GM18520 (cell line): ENCODE data around the gene NHSL2.
A peak's percentile ranks its signal among the peaks of the same experiment; 100 is the strongest.

Experiments used
- ATAC-seq: cut with Tn5 transposase; IDR thresholded peaks from one replicate; pipeline ENCODE4 v1.9.1; 2021; ENCODE audit not compliant: unreplicated experiment

The NHSL2 gene

DNA sequence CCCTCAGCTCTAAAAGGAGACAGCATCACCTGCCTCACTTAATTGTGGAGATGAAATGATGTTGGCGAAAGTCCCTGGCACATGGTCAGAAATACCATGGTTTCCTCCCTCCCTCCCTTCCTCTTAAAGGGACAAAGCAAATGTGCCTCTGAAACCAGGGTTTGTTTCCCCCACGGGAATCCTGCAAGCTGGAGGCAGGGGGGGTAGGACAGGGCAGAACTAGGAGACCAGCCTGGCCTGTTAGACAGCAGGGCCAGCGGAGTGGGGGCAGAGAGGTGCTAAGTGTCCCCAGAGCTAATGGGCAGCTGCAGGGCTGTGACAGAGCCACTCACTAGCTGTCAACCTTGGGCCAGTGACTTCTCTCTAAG, 215.4 kb downstream of the NHSL2 start:
- no peak for ATAC-seq

DNA sequence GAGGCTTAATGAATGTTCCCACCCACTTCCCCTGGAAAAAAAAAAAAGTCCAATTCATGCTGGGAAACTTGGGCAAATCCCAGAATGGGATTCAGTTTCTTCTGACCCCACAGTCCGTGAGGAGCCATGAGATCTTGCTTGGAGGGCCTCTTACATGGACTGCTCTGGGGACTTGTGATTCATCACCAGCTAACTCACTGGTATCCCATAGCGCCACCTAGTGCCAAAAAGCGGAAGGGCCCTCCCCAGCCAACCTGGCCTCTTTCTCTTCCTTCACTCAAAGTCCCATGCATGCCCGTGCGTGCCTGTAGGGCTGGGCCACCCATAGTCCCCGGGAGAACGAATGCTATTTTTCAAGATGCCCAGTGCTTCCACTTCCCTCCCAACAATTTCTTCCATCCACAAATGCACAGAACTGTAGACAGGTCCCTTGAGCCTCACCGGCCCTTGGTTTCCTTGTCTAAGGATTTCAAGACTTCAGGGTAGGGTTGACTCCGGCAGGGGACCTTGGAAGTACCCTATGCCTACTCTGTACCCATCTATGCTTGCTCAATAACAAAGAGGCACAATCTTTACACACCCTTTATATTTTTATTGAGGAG, 216.0 kb downstream of the NHSL2 start:
- peak; percentile 63 for ATAC-seq

DNA sequence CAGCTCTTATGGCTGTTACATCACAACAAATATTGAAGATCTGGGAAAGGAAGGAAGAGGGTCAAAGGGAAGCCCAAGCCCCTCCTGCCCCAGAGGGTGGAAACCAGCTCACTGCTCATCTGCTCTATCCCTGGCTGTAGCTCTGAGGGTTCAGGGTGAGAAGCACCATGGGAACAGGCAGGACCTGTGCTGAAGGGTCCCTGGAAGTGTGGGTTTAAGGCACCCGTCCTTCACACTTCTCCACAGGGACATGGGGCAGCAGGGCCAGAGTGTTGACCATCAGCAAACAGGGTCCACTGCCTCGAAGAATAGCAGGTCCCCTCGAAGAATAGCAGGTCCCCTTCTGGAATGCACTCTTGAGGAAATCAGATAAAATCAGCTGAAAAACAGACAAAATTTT, 216.7 kb downstream of the NHSL2 start:
- no peak for ATAC-seq

DNA sequence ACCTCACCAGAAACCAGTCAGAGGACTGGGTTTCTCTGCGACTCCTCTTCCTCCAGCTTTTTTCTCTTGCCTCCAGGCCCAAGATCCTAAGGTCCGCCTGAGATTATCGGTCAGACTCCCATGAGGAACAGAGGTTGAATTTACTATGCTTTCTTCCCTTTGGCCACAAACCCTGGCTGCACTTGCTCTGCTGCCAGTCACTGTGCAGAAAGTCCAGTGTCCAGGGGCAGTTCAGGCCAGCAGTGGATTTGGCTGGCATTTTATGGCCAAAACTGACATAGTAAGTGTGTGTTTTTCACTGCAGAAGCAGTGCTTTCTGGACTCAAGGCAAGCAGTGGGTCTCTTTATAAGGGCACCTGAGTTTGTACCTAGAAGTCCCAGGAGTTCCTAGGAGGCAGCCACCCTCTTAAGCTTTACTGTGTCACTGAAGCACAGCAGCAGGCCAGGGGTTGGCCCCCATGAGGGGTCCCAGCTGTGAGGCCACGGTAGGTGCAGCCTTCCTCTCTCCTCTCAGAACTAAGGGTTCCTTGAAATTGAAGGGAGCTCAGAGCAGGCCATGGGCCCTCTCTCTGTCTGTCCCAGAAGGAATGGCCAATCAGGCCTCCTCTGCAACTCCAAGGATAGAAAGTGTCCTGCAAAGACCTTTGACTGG, 217.7 kb downstream of the NHSL2 start:
- no peak for ATAC-seq

DNA sequence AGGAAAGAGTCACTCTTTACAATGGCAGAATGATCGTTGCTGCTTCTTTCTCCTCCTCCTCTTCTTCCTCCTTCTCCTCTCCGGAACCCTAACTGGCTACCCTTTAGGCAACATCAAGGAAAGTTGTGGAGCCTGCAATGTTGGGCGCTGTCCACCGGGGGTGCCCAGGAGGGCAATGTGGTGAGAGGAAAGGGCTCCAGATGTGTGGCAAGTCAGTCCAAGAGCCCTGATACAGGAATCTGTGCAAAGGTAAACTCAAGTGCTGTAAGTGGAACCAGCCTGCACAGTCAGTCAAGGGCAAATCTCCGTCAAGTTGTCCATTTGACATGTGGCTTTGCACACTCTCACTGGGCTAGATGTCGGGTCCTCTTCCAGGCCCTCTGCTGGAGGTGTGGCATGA, 218.2 kb downstream of the NHSL2 start:
- no peak for ATAC-seq

DNA sequence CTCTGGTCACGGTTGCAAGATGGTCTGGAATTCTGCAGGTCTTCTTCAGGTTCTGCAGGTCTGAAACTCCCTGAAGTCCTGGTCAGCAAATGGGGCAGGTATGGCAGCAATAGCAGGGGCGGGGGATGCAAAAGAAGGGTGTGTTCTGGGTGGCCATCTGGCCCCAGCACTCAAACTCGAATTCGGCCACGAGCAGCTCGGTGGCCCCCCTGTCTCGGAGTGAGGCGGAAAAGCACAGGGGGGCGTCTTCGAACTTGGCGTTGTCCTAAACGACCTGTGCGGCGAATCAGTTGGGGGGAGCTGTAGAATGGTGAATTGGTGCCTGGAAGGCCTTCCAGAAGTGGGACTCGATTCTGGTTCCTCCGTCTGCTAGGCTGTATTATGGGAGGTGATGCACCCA, 219.0 kb downstream of the NHSL2 start:
- ATAC-seq, result no peak

DNA sequence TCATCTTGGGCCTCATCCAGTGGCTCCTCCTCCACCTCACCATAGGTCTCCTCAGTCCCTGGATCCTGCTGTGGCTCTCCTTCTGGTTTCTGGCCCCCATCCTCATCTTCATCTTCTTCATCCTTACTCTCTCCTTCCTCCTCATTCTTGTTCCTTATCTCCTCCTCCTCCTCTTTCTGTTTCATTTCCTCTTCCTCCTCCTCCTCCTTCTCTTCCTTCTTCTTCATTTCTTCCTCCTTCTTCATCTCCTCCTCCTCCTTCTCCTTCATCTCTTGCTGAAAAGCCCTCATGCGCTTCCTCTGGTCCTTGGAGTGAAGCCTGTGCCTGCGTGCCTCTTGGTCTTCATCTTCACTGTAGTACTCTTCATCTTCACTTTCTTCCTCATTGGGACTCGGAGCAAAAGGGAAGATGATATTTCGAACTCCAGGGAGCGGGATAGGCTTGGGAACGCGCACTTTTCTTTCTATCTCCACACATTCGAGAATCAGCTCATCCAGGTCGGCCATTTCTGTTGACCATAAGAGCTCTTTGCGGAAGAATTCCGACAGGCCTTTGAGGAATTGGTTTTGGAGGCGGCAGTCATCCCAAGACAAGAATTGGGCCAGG, 219.6 kb downstream of the NHSL2 start:
- no peak for ATAC-seq

DNA sequence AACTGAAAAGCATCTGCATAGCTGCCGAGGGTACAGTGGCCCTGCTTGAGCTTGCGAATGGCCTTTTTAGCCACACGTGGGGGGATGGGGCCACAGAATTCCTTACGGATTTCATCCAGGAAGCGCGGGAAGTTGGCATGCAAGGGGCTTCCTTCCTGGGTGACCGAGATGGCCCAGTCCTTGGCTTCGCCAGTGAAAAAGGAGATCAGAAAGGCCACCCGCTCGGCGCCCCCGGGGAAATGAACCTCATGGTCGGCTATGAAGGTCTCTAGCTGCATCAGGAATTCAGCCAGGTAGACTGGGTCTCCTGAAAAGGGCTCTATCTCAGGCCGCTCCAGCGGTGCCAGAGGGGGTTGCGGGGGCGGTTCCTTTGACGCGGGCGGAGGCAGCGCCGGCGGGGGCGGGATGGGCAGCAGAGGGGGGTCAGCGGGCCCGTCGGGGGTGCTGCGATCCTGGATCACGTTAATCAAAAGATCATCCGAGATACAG, 220.2 kb downstream of the NHSL2 start:
- no peak for ATAC-seq

DNA sequence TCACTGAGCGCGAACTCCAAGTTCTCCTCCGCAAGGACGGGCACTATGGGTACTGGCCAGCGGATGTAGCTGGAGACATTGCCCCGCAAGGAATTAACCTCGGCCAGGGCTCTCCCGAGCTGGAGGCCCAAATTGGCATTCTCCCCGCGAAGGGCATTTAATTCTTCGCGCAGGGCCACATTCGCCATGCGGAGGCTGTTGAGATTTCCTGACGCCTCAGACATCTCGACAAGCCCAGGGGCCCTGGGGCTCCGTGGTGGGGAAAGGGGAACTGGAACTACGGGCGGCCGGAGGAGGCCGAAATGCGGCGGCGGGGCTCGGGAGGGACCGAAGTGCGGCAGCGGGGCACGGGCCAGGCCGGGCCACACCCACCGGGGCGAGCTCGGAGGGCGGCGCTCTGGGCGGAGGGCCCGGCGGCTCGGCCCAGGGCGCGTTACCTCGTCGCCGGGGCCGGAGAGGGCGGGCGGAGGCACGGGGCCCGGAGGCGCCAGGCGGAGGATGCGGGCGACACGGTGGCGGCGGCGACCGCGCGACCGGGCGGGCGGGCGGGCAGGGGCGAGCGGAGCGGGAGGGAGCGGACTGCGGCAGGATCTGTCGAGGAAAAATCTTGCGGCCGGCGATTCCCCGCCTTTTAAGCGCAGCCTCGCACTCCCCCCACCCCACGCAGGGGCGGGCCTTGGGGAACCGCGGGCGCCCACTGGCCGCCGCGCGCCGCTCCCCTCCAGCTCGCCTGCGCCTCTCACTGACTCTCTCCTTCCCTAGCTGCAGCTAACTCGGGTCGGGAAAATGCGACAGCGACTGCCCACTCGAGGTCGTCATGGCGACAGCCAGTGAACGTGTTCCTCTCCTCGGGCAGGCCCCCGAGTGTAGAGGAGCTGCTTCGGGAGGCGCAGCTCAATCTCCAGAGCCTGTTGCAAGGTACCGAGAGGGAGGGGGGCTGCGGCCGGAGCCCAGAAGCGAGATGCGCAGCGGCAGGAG, 221.0 kb downstream of the NHSL2 start, which contains the start of gene RTL5:
RTL5 (minus strand) TSS at position 599 of the 978 bp plus-strand sequence.
- no peak for ATAC-seq

DNA sequence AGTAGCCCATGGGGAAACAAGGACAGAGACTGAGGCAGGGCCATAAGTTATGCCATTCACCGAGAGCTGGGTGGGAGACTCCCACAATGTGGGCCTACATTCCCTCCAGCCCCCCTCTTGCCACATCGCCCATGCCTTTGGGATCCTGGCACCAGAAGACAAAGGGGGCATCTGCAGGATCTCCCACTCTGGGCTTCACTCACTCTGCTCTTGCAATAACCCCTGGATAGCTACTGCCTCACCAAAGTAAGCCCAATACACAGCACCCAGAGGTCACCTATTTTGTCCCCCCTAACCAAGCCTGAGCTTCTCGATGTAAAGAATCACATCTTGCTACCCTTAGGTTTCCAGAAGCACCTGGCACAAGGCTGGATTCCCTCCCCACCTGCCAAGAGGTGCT, 221.8 kb downstream of the NHSL2 start:
- no peak for ATAC-seq

DNA sequence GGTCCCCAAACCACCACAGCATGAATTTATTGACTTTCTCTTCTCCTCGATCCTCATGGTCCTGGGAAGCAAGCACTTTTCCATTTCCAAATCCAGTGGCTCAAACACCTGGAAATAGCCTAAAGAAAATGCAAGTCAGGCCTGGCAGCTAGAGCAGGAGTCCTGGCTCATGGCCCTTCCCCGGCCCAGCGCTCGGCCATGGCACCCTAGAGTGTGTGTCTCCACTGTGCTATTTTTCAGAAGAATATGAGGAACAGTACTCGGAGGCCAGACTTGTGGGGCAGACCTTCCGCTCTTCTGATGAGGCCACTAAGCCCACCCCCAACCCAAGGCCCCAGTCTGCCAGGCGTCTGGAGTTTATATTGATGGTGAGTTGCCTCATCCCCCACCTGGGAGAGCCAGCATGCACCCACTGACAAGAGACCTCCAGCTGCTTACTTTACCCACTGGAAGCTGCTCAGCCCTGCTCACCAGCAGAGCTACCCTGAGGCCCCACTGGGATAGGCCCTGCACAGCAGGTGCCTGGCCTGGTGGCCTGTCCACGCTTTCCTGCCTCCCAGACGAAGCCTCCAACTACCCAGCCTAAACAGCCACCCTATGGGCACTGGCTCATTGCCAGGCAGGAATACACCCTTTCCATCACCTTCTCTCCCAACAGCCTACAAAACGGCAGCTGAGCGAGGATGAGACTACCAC, 223.4 kb downstream of the NHSL2 start:
- ATAC-seq, result no peak

DNA sequence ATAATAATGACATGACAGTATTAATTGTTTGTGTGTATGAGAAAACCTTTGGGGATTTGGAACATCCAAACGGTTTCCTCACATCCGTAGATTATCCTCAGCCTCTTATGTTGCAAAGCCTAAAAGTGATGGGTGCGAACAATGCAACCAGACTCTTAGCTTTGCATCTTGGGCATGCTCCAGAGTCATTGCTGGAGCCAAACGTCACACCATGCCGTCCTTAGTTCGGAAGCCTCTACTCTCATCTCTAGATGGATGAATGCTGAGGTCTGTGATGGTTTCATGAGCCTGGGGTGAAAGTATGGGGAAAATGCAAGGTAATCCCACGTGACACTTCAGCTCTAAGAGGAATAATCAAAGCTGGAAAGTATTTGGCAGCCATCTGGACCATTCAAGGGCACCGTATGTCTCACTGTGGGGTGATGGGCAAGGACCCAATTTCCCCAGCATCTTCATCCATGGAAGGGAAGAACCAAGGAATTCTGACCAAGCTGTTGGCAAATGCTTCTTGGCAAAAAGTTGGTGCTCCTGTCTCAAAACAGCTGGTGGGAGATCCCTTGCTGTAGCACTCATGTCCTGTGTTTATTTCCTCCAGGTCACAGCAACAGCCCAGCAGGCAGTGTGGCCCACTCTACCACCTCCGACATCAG, 227.3 kb downstream of the NHSL2 start:
- ATAC-seq, result no peak

DNA sequence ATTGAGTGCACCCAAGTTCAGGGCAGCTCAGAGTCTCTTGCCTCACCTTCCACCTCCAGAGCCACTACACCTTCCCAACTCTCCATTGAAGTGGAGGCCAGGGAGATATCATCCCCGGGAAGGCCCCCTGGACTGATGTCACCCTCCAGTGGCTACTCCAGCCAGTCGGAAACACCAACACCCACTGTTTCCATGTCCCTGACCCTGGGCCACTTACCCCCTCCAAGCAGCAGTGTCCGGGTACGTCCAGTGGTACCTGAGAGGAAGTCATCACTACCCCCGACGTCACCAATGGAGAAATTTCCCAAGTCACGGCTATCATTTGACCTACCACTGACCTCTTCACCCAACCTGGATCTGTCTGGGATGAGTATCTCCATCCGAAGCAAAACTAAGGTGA, 228.9 kb downstream of the NHSL2 start:
- ATAC-seq, result no peak

DNA sequence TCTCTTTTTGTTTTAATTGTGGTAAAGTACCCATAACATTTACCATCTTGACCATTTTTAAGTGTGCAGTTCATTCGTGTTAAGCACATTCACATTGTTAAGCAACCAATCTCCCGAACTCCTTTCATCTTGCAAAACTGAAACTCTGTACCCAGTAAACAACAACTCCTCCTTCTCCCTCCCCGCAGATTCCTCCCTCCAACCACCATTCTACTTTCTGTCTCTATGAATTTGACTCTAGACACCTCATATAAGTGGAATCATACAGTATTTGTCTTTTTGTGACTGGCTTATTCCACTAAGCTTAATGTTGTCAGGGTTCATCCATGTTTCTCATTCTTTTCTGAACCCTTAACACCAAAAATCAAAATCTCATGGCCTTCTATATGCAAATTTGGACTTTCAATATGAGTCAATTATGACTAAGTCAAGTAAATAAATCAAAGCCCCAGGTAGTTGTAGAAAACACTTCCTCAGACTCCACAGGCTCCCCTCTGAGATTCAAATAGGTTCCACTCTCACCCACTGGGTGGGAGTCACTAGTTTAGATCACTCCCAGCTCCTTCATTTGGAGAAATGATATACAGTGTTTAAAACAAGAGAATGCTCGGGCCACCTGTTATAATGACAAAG, 230.8 kb downstream of the NHSL2 start:
- no peak for ATAC-seq

DNA sequence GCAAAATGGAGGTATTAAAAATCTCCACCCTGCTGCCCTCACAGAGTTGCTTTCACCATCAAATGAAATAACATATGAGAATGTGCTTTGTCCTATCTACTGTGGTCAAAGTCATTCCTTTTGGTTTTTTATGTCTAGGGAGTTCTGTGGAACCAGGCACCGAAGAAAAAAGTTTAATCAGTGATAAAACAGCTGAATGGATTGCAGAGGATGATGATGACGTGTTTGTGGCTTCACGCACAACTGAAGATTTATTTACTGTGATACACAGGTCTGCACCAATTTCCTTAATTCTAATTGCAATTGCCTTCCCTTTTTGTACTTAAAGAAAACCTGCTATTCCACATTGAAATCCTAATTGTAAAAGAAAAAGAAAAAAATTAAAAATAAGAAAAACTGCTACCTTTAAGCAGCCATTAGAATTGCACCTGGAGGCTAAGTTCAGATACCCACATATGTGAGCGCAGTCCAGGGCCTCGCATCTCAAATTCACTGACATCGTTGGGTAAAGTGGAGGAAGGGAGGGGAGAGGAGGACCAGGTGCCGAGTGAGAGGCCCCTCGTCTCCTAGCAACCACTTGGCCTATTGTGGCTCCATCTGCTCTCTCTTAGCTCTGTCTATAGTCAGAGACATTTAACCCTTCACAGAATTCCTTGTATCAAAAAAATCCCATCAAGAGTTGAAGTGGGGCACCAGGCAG, 231.6 kb downstream of the NHSL2 start:
- no peak for ATAC-seq

DNA sequence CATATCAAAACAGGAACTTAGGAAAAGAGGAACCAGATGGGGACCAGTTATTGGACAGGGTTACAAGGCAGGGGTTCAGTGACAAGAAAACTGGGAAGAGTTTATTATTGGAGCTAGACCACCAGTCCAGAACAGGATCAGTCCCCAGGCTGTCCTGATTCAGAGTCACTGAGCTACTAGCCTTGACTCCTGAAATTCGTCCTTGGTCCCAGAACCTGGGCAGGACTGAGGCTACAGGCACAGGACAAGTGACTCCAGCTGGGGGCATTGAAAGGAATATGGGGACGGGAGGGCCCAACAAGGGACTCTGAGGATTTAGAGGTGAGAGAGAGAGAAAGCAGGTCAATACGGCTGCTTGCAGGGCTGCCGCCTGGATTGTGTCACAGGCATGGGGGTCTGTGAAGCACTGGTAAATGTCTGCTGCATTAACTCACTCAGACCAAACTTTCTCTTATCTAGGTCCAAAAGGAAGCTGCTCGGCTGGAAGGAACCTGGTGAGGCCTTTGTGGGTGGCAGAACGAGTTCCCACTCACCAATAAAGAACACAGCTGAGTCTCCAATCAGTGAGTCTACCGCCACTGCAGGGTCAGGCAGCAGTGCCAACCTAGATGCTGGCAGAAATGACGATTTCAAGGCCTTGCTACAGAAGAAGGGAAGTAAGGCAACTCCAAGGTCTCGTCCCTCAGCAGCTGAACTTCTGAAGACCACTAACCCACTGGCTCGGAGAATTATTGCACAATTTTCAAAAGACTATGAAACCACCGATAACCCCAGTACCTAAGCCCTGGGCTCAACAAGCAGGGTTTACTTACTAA, 232.4 kb downstream of the NHSL2 start:
- no peak for ATAC-seq

DNA sequence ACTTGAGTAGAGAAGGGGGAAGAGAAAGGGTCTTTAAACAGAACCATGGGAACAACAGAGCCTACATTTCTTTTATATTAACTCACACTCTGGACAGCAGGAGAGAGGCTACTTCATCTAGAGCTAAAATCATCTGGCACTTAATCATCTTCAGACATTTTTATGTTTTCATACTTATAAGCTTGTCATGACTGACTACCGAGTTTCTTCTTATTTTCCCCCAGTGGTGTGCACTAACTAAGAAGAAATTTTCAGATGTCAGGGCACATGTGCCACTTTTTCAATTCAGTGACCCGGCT, 232.9 kb downstream of the NHSL2 start:
- no peak for ATAC-seq

DNA sequence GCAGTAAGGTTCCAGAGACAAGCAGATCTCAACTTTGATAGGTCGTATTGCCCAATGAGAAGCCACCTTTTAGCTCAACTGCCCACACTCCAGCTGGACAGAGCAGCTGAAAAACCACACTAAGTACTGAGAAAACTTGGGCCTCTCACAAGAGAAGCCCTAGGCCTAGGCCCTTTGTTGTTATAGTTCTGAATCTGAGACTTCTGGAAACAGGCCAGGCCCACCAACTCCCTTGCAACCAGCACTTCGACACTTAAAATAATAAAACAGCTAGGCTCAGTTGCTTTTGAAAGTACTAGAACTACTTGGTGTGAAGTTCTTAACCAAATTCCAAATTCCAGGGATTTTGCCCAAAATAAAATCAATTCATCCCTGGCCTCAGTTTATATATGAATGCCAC, 234.5 kb downstream of the NHSL2 start:
- no peak for ATAC-seq

DNA sequence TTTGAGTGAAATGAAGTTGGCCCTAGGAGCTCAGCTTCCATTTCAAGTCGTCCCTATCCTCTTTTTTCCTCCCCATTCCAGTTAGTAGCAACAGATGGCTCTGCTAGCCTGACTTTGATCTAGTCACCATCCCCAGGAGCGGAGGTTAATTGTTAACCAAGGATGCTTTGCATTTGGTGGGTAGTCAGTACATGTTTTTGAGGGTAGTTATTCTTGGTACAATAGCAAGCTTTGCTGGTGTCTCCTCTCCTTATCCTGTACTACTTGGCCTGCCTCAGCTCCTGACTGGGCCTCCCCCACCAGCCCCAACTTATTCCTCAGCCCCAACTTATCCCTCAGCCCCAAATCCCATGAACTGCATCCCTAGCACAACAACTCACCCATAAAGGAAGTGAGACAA, 235.9 kb downstream of the NHSL2 start:
- no peak for ATAC-seq
